WERI-Rb-1 (cell line): ENCODE measurements around the gene GABBR2.

Experiments used
- DNase-seq: peaks from one replicate; pipeline ENCODE4 v3.0.0-alpha.2; 2020
- H3K27ac ChIP-seq: fragments of 250-450 bp; sonication (Bioruptor Pico); 2 replicates; pipeline ENCODE4 v1.5.1; 2020; ENCODE audit warnings: mild to moderate bottlenecking, moderate library complexity
- H3K27me3 ChIP-seq: fragments of 250-450 bp; sonication (Bioruptor Pico); 2 replicates; pipeline ENCODE4 v1.5.1; 2021; ENCODE audit warnings: mild to moderate bottlenecking, low read depth, moderate library complexity; ENCODE audit not compliant: insufficient read depth, severe bottlenecking
- H3K36me3 ChIP-seq: fragments of 250-450 bp; sonication (Bioruptor Pico); 2 replicates; pipeline ENCODE4 v1.5.1; 2020; ENCODE audit warnings: mild to moderate bottlenecking, moderate library complexity
- H3K4me3 ChIP-seq: 2 replicates; pipeline ENCODE4 v1.5.1; 2011; ENCODE audit warnings: low read depth, mild to moderate bottlenecking, control low read depth, low read length
- H3K9me3 ChIP-seq: fragments of 250-450 bp; sonication (Bioruptor Pico); 2 replicates; pipeline ENCODE4 v1.5.1; 2021; ENCODE audit warnings: mild to moderate bottlenecking, moderate library complexity; ENCODE audit not compliant: severe bottlenecking
- CTCF ChIP-seq: IDR thresholded peaks from 2 replicates; pipeline ENCODE4 v1.5.1; 2011; ENCODE audit warnings: low read depth, mild to moderate bottlenecking, control low read depth, inconsistent platforms, low read length

The GABBR2 gene

GRCh38 chr9:98401140-98402018, 307.4 kb downstream of the GABBR2 start:
- H3K9me3 ChIP-seq: no peaks in the 10 kb centered on the region
- no peaks in the 10 kb centered on the region for H3K27me3 ChIP-seq
- no peak for TF ChIP-seq CTCF
- H3K27ac ChIP-seq: no peak overlapping the region
- no peak for DNase-seq
- H3K4me3 ChIP-seq: no peak overlapping the region
- peaks cover 36% of the 10 kb centered on the region for H3K36me3 ChIP-seq

GRCh38 chr9:98399950-98400683, 308.6 kb downstream of the GABBR2 start:
- no peaks in the 10 kb centered on the region for H3K27me3 ChIP-seq
- H3K36me3 ChIP-seq: peaks cover 29% of the 10 kb centered on the region
- no peaks in the 10 kb centered on the region for H3K9me3 ChIP-seq
- H3K4me3 ChIP-seq: no peak overlapping the region
- TF ChIP-seq CTCF: 0 out of 2 replicates have a peak, but pooled peaks have one; percentile 2
- no peak overlapping the region for H3K27ac ChIP-seq
- no peak for DNase-seq

- TF ChIP-seq CTCF: no peak
Measured at GRCh38 chr9:98396656-98397055, 312.1 kb downstream of the GABBR2 start.

GRCh38 chr9:98396236-98396635, 312.5 kb downstream of the GABBR2 start:
- no peaks in the 10 kb centered on the region for H3K27me3 ChIP-seq
- H3K36me3 ChIP-seq: peaks cover 36% of the 10 kb centered on the region
- no peak for TF ChIP-seq CTCF
- no peak overlapping the region for H3K4me3 ChIP-seq
- no peak for DNase-seq
- H3K9me3 ChIP-seq: peaks cover 4% of the 10 kb centered on the region
- no peak overlapping the region for H3K27ac ChIP-seq

More at GRCh38 chr9:98396656-98397055, 312.1 kb downstream of the GABBR2 start:
- Histone ChIP-seq H3K27me3 (no peaks in the 10 kb centered on the region), H3K9me3 (peaks cover 4% of the 10 kb centered on the region), H3K27ac (no peak overlapping the region), H3K4me3 (no peak overlapping the region), H3K36me3 (peaks cover 33% of the 10 kb centered on the region)
- no peak for DNase-seq

- no peak for TF ChIP-seq CTCF
- H3K36me3 ChIP-seq: peaks cover 50% of the 10 kb centered on the region
- H3K27ac ChIP-seq: no peak overlapping the region
- no peaks in the 10 kb centered on the region for H3K27me3 ChIP-seq
- no peak overlapping the region for H3K4me3 ChIP-seq
- DNase-seq: no peak
- peaks cover 4% of the 10 kb centered on the region for H3K9me3 ChIP-seq
Measured at GRCh38 chr9:98391867-98392266, 316.9 kb downstream of the GABBR2 start.
